ENCODE results near the gene SP6.

- no peak for TF ChIP-seq CTCF (IDR thresholded peaks at IDR 0.05)
- TF ChIP-seq POLR2A (IDR thresholded peaks at IDR 0.05): no peak
- TF ChIP-seq POLR2AphosphoS5 (IDR thresholded peaks at IDR 0.05): no peak
Observed at GRCh38 chr17:47882695-47883588, 32.0 kb upstream of the SP6 start.
